ENCODE results near the gene APOL3. TPM values are rescaled to one million over a fixed set of nuclear protein-coding genes. Genes with fewer than 3 reads are reported as not detected.

Gene APOL3
- total RNA-seq, 2 donors from 2014 or later = 13.8 to 29.5 TPM

GRCh38 chr22:36185828-36186624, 25.5 kb upstream of the APOL3 start:
- TF ChIP-seq CTCF (IDR thresholded peaks at IDR 0.05) = no peak
- no peak overlapping the region for H3K27ac ChIP-seq
- no peak for DNase-seq (ENCODE audit: low spot score)
- no peaks in the 10 kb centered on the region for H3K27me3 ChIP-seq
- H3K36me3 ChIP-seq = no peaks in the 10 kb centered on the region
- H3K9me3 ChIP-seq = no peaks in the 10 kb centered on the region
- no peak overlapping the region for H3K4me3 ChIP-seq
- H3K4me1 ChIP-seq = no peaks in the 10 kb centered on the region

- Histone ChIP-seq H3K4me1 (no peaks in the 10 kb centered on the region), H3K27me3 (no peaks in the 10 kb centered on the region), H3K4me3 (no peak overlapping the region), H3K27ac (no peak overlapping the region), H3K9me3 (no peaks in the 10 kb centered on the region), H3K36me3 (no peaks in the 10 kb centered on the region)
- no peak for TF ChIP-seq CTCF (IDR thresholded peaks at IDR 0.05)
- no peak for DNase-seq (ENCODE audit: low spot score)
These were observed 24.0 kb upstream of the APOL3 start for GRCh38 chr22:36184433-36185025.

DNA sequence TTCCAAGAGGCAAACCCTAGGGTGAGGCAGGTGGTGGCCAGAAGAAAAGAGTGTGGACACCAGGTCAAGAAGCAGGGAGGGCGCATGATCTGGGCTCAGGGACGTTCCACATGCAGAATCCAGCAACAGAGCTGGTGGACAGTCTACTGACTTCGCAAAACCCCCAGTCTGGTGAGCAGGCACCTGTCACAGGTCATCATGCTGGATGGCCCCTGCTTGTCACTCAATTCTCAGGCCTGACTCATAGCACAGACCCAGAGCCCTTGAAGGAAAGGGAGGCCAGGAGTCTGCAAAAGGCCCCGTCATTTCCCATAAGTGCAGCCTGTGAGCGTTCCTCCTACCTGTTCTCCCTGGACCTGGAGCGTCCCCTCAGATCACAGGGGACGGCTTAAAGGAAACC, 22.9 kb upstream of the APOL3 start:
- no peaks in the 10 kb centered on the region for H3K4me1 ChIP-seq
- no peaks in the 10 kb centered on the region for H3K27me3 ChIP-seq
- TF ChIP-seq CTCF (IDR thresholded peaks at IDR 0.05) = no peak
- DNase-seq (ENCODE audit: low spot score) = no peak
- no peaks in the 10 kb centered on the region for H3K36me3 ChIP-seq
- no peaks in the 10 kb centered on the region for H3K9me3 ChIP-seq
- no peak overlapping the region for H3K4me3 ChIP-seq
- no peak overlapping the region for H3K27ac ChIP-seq

- H3K4me3 ChIP-seq = no peak overlapping the region
- H3K27me3 ChIP-seq = no peaks in the 10 kb centered on the region
- no peaks in the 10 kb centered on the region for H3K4me1 ChIP-seq
- H3K9me3 ChIP-seq = no peaks in the 10 kb centered on the region
- H3K36me3 ChIP-seq = no peaks in the 10 kb centered on the region
- no peak for DNase-seq (ENCODE audit: low spot score)
- TF ChIP-seq CTCF (IDR thresholded peaks at IDR 0.05) = no peak
- no peak overlapping the region for H3K27ac ChIP-seq
These were observed 22.3 kb upstream of the APOL3 start for GRCh38 chr22:36182857-36183256.

GRCh38 chr22:36182056-36182455, 21.5 kb upstream of the APOL3 start:
- no peak for TF ChIP-seq CTCF (IDR thresholded peaks at IDR 0.05)
- H3K9me3 ChIP-seq = no peaks in the 10 kb centered on the region
- no peaks in the 10 kb centered on the region for H3K36me3 ChIP-seq
- H3K27ac ChIP-seq = no peak overlapping the region
- H3K4me1 ChIP-seq = no peaks in the 10 kb centered on the region
- H3K27me3 ChIP-seq = no peaks in the 10 kb centered on the region
- H3K4me3 ChIP-seq = no peak overlapping the region
- no peak for DNase-seq (ENCODE audit: low spot score)
